ENCODE results near the gene ANO7.
"Not testable (repeated sequence)": the region's sequence is repeated elsewhere in the genome, so short reads cannot be mapped to it uniquely, and the experiment has no call there.

Gene ANO7

DNA sequence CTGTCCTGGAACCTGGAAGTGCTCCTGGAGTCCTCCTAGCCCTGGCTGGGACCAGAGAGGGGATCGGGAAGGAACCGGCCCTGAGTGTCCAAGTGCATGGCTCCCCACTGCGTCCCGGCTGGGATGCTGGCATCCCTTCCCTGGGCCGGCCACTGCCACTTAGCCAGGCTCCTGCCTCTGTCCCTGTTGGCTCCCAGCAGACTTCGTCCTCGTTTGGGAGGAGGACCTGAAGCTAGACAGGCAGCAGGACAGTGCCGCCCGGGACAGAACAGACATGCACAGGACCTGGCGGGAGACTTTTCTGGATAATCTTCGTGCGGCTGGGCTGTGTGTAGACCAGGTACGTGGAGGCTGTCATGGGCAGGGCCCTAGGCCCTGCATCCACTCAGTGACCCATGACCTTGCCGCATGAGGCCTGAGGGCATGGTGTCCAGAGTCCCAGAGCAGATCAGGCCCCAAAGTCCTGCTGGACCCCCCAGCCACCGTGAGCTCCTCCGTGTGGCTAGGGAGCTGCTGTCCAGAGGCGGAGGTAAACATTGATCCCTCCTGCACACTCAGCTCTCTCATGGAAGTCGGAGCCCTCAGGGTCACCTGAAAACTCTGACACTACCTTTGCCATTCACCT is 7.1 kb downstream of the ANO7 start:
- Histone ChIP-seq H3K27ac (ENCODE audit: low read depth, low read length, poor library complexity, severe bottlenecking) (no peak overlapping the region), H3K9ac (ENCODE audit: low read length) (no peak overlapping the region), H3K36me3 (ENCODE audit: insufficient read depth, low read length) (no peaks in the 10 kb centered on the region), H3F3A (ENCODE audit: insufficient read depth, low read length) (no peaks in the 10 kb centered on the region), H3K4me2 (ENCODE audit: low read length) (no peak overlapping the region), H3K9me3 (ENCODE audit: low read length) (no peaks in the 10 kb centered on the region), H3K4me3 (ENCODE audit: low read depth, low read length, poor library complexity, severe bottlenecking) (no peak overlapping the region), H3K79me2 (ENCODE audit: insufficient read depth, low read length) (no peaks in the 10 kb centered on the region), H3K9me2 (ENCODE audit: low read depth, low read length) (no peaks in the 10 kb centered on the region), H3K4me1 (ENCODE audit: insufficient read depth, low read length, severe bottlenecking) (no peaks in the 10 kb centered on the region), H4K20me1 (ENCODE audit: insufficient read depth, low read length) (no peaks in the 10 kb centered on the region), H2AFZ (ENCODE audit: low read length) (no peak overlapping the region), H3K27me3 (ENCODE audit: insufficient read depth, low read length) (peaks cover 2% of the 10 kb centered on the region; the same call in 1 of the 2 replicates)
- TF ChIP-seq, protein P1, sequence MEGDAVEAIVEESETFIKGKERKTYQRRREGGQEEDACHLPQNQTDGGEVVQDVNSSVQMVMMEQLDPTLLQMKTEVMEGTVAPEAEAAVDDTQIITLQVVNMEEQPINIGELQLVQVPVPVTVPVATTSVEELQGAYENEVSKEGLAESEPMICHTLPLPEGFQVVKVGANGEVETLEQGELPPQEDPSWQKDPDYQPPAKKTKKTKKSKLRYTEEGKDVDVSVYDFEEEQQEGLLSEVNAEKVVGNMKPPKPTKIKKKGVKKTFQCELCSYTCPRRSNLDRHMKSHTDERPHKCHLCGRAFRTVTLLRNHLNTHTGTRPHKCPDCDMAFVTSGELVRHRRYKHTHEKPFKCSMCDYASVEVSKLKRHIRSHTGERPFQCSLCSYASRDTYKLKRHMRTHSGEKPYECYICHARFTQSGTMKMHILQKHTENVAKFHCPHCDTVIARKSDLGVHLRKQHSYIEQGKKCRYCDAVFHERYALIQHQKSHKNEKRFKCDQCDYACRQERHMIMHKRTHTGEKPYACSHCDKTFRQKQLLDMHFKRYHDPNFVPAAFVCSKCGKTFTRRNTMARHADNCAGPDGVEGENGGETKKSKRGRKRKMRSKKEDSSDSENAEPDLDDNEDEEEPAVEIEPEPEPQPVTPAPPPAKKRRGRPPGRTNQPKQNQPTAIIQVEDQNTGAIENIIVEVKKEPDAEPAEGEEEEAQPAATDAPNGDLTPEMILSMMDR (IDR thresholded peaks at IDR 0.05; ENCODE audit: low read length) = no peak
- TF ChIP-seq EZH2 (IDR thresholded peaks at IDR 0.05; ENCODE audit: borderline replicate concordance, low read length) = no peak

DNA sequence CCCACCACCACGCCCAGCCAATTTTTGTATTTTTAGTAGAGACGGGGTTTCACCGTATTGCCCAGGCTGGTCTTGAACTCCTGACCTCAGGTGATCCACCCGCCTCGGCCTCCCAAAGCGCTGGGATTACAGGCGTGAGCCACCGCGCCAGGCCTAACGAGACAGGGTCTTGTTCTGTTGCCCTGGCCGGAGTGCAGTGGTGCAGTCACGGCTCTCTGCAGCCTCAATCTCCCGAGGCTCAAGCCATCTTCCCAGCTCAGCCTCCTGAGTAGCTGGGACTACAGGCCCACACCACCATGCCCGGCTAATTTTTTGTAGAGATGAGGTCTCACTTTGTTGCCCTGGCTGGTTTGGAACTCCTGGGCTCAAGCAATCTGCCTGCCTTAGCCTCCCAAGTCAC is 8.8 kb downstream of the ANO7 start:
- H4K20me1 ChIP-seq (ENCODE audit: insufficient read depth, low read length); H3F3A ChIP-seq (ENCODE audit: insufficient read depth, low read length); H2AFZ ChIP-seq (ENCODE audit: low read length); H3K4me2 ChIP-seq (ENCODE audit: low read length); H3K36me3 ChIP-seq (ENCODE audit: insufficient read depth, low read length); H3K27me3 ChIP-seq (ENCODE audit: insufficient read depth, low read length); H3K9me2 ChIP-seq (ENCODE audit: low read depth, low read length); H3K79me2 ChIP-seq (ENCODE audit: insufficient read depth, low read length); H3K9me3 ChIP-seq (ENCODE audit: low read length); H3K4me1 ChIP-seq (ENCODE audit: insufficient read depth, low read length, severe bottlenecking); H3K4me3 ChIP-seq (ENCODE audit: low read depth, low read length, poor library complexity, severe bottlenecking); H3K27ac ChIP-seq (ENCODE audit: low read depth, low read length, poor library complexity, severe bottlenecking); H3K9ac ChIP-seq (ENCODE audit: low read length): not testable (repeated sequence)

GRCh38 chr2:241197947-241198346 is 9.5 kb downstream of the ANO7 start:
- Histone ChIP-seq H3K27me3 (ENCODE audit: insufficient read depth, low read length) (no peaks in the 10 kb centered on the region; the same call in 1 of the 2 replicates), H4K20me1 (ENCODE audit: insufficient read depth, low read length) (no peaks in the 10 kb centered on the region), H3K9ac (ENCODE audit: low read length) (no peak overlapping the region), H3K4me2 (ENCODE audit: low read length) (no peak overlapping the region), H3K36me3 (ENCODE audit: insufficient read depth, low read length) (no peaks in the 10 kb centered on the region), H3K27ac (ENCODE audit: low read depth, low read length, poor library complexity, severe bottlenecking) (no peak overlapping the region), H2AFZ (ENCODE audit: low read length) (no peak overlapping the region), H3K79me2 (ENCODE audit: insufficient read depth, low read length) (no peaks in the 10 kb centered on the region), H3K9me3 (ENCODE audit: low read length) (no peaks in the 10 kb centered on the region), H3F3A (ENCODE audit: insufficient read depth, low read length) (no peaks in the 10 kb centered on the region), H3K4me1 (ENCODE audit: insufficient read depth, low read length, severe bottlenecking) (no peaks in the 10 kb centered on the region), H3K4me3 (ENCODE audit: low read depth, low read length, poor library complexity, severe bottlenecking) (no peak overlapping the region), H3K9me2 (ENCODE audit: low read depth, low read length) (no peaks in the 10 kb centered on the region)
- TF ChIP-seq EZH2 (IDR thresholded peaks at IDR 0.05; ENCODE audit: borderline replicate concordance, low read length) = no peak
- TF ChIP-seq, protein P1 (IDR thresholded peaks at IDR 0.05; ENCODE audit: low read length) = no peak
